GM10266 (cell line): ENCODE data around the gene ZDHHC7.

Experiments used
- DNase-seq: peaks from one replicate; pipeline ENCODE4 v3.0.0; 2012; ENCODE audit errors: extremely low spot score
- CTCF ChIP-seq: IDR thresholded peaks from 2 replicates; pipeline ENCODE4 v1.5.1; 2012; ENCODE audit warnings: mild to moderate bottlenecking, low read depth; ENCODE audit not compliant: control insufficient read depth, insufficient read depth; ENCODE audit errors: missing control alignments

The ZDHHC7 gene

GRCh38 chr16:84932681-84933080, 78.7 kb downstream of the ZDHHC7 start:
- TF ChIP-seq CTCF: no peak
- DNase-seq: no peak

- TF ChIP-seq CTCF: no peak
- no peak for DNase-seq
Measured at GRCh38 chr16:84931506-84931905, 79.8 kb downstream of the ZDHHC7 start.

- no peak for TF ChIP-seq CTCF
Measured at GRCh38 chr16:84931107-84931494, 80.2 kb downstream of the ZDHHC7 start.

GRCh38 chr16:84930298-84931106, 80.8 kb downstream of the ZDHHC7 start:
- TF ChIP-seq CTCF: no peak
- DNase-seq: no peak

More at GRCh38 chr16:84931107-84931494, 80.2 kb downstream of the ZDHHC7 start:
- no peak for DNase-seq

- DNase-seq: no peak
- no peak for TF ChIP-seq CTCF
Measured at GRCh38 chr16:84929421-84930297, 81.7 kb downstream of the ZDHHC7 start.

- DNase-seq: no peak
Measured at GRCh38 chr16:84928679-84929420, 82.5 kb downstream of the ZDHHC7 start.

More at GRCh38 chr16:84928679-84929420, 82.5 kb downstream of the ZDHHC7 start:
- TF ChIP-seq CTCF: no peak
